ENCODE results near the gene DDX28. TPM values are rescaled to one million over a fixed set of nuclear protein-coding genes. Genes with fewer than 3 reads are reported as not detected.

Gene DDX28
- total RNA-seq, 1 experiment from 2014 or later: 16.8 TPM

GRCh38 chr16:67993207-67994039 is 29.6 kb downstream of the DDX28 start:
- Mint-ChIP-seq H3K9me3 (ENCODE audit: low read depth, unreplicated experiment) (no peaks in the 10 kb centered on the region), H3K27me3 (ENCODE audit: unreplicated experiment) (peaks cover 23% of the 10 kb centered on the region), H3K36me3 (ENCODE audit: insufficient read depth, unreplicated experiment) (no peaks in the 10 kb centered on the region), H3K27ac (ENCODE audit: unreplicated experiment) (peak overlapping the region; percentile 42), H3K4me1 (ENCODE audit: low read depth, unreplicated experiment) (peaks cover 6% of the 10 kb centered on the region), H3K4me3 (ENCODE audit: low read depth, unreplicated experiment) (peak overlapping the region; percentile 51)
- peak; percentile 99 for TF ChIP-seq CTCF (IDR thresholded peaks at IDR 0.05; ENCODE audit: unreplicated experiment)
- peak; percentile 85 for DNase-seq
- BruUV-seq (replicated peaks): no TSS peak
- intact Hi-C loops (cut with micrococcal nuclease; ENCODE audit: unreplicated experiment): loop anchor here (1.0 to 10.0 kb wide), 2 partner anchors 47 to 231 kb away; no protein-coding TSS in a partner anchor
- CTCF ChIA-PET: interaction anchor here (0.6 to 1.0 kb wide), 5 partner anchors 11 to 208 kb away, joined by 3 to 12 read pairs (median 5); no protein-coding TSS in a partner anchor

DNA sequence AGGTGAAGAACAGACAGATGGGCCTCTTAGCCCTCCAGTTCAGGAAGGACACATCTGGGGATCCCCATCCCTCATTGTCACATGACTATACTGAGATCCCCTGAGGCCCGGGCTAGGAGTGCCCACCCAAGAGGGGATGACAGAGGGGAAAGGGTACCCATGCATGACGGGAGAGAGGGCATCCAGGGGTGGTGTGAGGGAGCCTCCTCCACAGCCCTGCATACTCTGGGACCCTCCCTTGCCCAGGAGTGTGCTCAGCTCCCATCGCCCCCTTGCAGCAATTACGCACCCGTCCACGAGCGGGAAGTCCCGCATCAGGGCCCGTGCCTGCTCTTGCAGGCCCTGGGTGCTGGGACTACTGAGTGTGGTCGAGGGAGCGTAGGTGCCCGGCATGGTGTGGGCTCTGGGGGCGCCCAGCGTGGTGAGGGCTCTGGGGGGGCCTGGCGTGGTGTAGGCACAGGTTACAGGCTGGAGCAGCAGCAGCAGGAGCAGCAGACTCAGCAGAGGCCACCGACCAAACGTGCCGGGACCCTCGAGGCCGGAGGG is 30.3 kb downstream of the DDX28 start:
- Mint-ChIP-seq H3K27ac (ENCODE audit: unreplicated experiment) (no peak overlapping the region), H3K9me3 (ENCODE audit: low read depth, unreplicated experiment) (no peaks in the 10 kb centered on the region), H3K4me3 (ENCODE audit: low read depth, unreplicated experiment) (peak overlapping the region; percentile 51), H3K4me1 (ENCODE audit: low read depth, unreplicated experiment) (peaks cover 6% of the 10 kb centered on the region), H3K27me3 (ENCODE audit: unreplicated experiment) (peaks cover 30% of the 10 kb centered on the region), H3K36me3 (ENCODE audit: insufficient read depth, unreplicated experiment) (no peaks in the 10 kb centered on the region)
- TF ChIP-seq CTCF (IDR thresholded peaks at IDR 0.05; ENCODE audit: unreplicated experiment): no peak
- intact Hi-C loops (cut with micrococcal nuclease; ENCODE audit: unreplicated experiment): loop anchor here (1.0 to 10.0 kb wide), 2 partner anchors 48 to 232 kb away; no protein-coding TSS in a partner anchor
- CTCF ChIA-PET: no interaction called here
- DNase-seq: no peak
- BruUV-seq (replicated peaks): no TSS peak

DNA sequence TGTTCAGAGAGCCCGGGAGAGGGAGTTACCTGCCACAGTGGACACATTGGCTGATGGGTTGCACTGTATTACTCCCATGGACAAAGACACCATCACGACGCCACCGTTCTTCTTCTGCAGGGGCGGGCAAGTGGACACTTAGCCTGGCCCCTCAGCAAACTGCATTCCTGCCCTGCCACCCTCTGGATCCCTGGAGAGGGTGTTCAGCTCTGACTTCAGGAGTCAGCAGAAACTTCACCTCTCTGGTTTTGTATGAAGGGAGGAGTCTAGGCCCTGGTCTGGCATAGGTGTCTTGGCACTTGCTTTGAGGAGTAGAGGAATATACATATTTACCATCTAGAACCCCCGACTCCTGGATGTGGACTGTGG is 33.0 kb downstream of the DDX28 start:
- no peaks in the 10 kb centered on the region for H3K9me3 Mint-ChIP-seq (ENCODE audit: low read depth, unreplicated experiment)
- CTCF ChIA-PET: no interaction called here
- no peak overlapping the region for H3K27ac Mint-ChIP-seq (ENCODE audit: unreplicated experiment)
- intact Hi-C loops (cut with micrococcal nuclease; ENCODE audit: unreplicated experiment): loop anchor here (10.0 kb wide), 1 partner anchor 235 kb away; no protein-coding TSS in a partner anchor
- no peaks in the 10 kb centered on the region for H3K36me3 Mint-ChIP-seq (ENCODE audit: insufficient read depth, unreplicated experiment)
- H3K4me1 Mint-ChIP-seq (ENCODE audit: low read depth, unreplicated experiment): peaks cover 9% of the 10 kb centered on the region
- peaks cover 34% of the 10 kb centered on the region for H3K27me3 Mint-ChIP-seq (ENCODE audit: unreplicated experiment)
- no peak for TF ChIP-seq CTCF (IDR thresholded peaks at IDR 0.05; ENCODE audit: unreplicated experiment)
- H3K4me3 Mint-ChIP-seq (ENCODE audit: low read depth, unreplicated experiment): no peak overlapping the region
- DNase-seq: no peak
- BruUV-seq (replicated peaks): no TSS peak

GRCh38 chr16:67989322-67990017 is 33.6 kb downstream of the DDX28 start:
- H3K36me3 Mint-ChIP-seq (ENCODE audit: insufficient read depth, unreplicated experiment): no peaks in the 10 kb centered on the region
- no peak for DNase-seq
- BruUV-seq (replicated peaks): no TSS peak
- H3K4me1 Mint-ChIP-seq (ENCODE audit: low read depth, unreplicated experiment): peaks cover 13% of the 10 kb centered on the region
- no peak overlapping the region for H3K27ac Mint-ChIP-seq (ENCODE audit: unreplicated experiment)
- H3K4me3 Mint-ChIP-seq (ENCODE audit: low read depth, unreplicated experiment): no peak overlapping the region
- intact Hi-C loops (cut with micrococcal nuclease; ENCODE audit: unreplicated experiment): loop anchor here (10.0 kb wide), 1 partner anchor 235 kb away; no protein-coding TSS in a partner anchor
- CTCF ChIA-PET: no interaction called here
- peaks cover 34% of the 10 kb centered on the region for H3K27me3 Mint-ChIP-seq (ENCODE audit: unreplicated experiment)
- H3K9me3 Mint-ChIP-seq (ENCODE audit: low read depth, unreplicated experiment): no peaks in the 10 kb centered on the region
- TF ChIP-seq CTCF (IDR thresholded peaks at IDR 0.05; ENCODE audit: unreplicated experiment): no peak
